Ascending aorta (tissue), 2 donors: ENCODE results near the gene VEGFB. TPM values are rescaled to one million over a fixed set of nuclear protein-coding genes. Genes with fewer than 3 reads are reported as not detected.
A peak's percentile ranks its signal among the peaks of the same experiment; 100 is the strongest.

Source experiments
- DNase-seq, 2 donors: peaks; one replicate each; pipeline ENCODE4 v3.0.0-alpha.2; 2019; ENCODE audit warnings: low spot score in 2 of 2
- H3K27ac ChIP-seq, 2 donors: fragments of 200-600 bp; sonication (generic); one replicate each; pipeline ENCODE4 v1.5.1; 2016 to 2017; ENCODE audit warnings: mild to moderate bottlenecking in 1 of 2
- H3K27me3 ChIP-seq: fragments of 200-600 bp; sonication (generic); one replicate; pipeline ENCODE4 v1.5.1; 2017
- H3K36me3 ChIP-seq, 2 donors: fragments of 200-600 bp; sonication (generic); one replicate each; pipeline ENCODE4 v1.5.1; 2016
- H3K4me1 ChIP-seq, 2 donors: fragments of 200-600 bp; sonication (generic); one replicate each; pipeline ENCODE4 v1.5.1; 2016 to 2017; ENCODE audit warnings: mild to moderate bottlenecking in 1 of 2
- H3K4me3 ChIP-seq, 2 donors: fragments of 200-600 bp; sonication (generic); one replicate each; pipeline ENCODE4 v1.5.1; 2016 to 2017; ENCODE audit warnings: mild to moderate bottlenecking in 1 of 2
- H3K9me3 ChIP-seq, 2 donors: fragments of 200-600 bp; sonication (generic); one replicate each; pipeline ENCODE4 v1.5.1; 2016
- intact Hi-C: fragments of 100-400 bp; cut with DNase I; formaldehyde crosslinking; loops from one replicate; pipeline ENCODE4 v1.15.1; 2023
- total RNA-seq: library from RNA; depleted of rRNA; stranded (reverse); fragments of >200 nt; gene quantifications from one replicate; pipeline ENCODE4 v1.1.0, GENCODE V29; 2016
- TF ChIP-seq, protein P1 (sequence below), 3 experiments: fragments of 200-600 bp in 2 of 3; fragments of 450-650 bp in 1 of 3; sonication (generic) in 2 of 3; IDR thresholded peaks; one replicate each; pipeline ENCODE4 v1.5.1; 2016 to 2019; ENCODE audit warnings: antibody characterized with exemption in 3 of 3, mild to moderate bottlenecking in 1 of 3, moderate library complexity in 1 of 3

VEGFB gene
- total RNA-seq, 1 donor from 2014 or later = 188 TPM

DNA sequence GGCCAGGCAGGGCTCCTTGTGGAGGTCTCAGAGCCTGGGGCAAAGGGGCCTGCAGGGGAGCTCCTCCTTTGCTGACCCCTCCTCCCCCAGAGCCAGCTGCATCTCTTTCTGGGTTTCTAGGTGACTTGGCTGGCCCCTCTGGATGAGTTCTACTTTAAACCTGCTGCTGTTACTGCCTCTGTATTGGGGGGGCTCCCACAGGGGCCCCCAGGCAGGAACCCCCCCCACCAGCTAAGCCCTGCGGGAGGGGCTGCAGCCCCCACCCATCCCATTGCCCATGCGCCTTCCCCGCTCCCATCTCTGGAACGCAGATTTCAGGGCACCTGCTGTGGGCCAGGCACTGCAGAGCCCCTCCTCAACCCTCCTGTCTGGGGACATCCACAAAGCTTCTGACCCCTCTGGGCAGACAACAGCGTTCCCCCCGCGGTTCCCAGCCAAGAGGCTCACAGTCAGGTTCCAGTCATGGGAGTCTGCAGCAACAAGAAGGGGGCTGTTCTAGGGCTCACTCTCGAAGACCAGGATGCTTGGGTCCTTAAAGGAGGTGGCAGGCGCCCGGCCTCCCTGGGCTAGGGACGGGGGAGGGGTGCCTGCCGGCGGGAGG, 16.1 kb downstream of the VEGFB start:
- H3K9me3 ChIP-seq = no peaks in the 10 kb centered on the region
- intact Hi-C loops = loop anchor here (1.0 kb wide), 2 partner anchors 19 to 54 kb away; no protein-coding TSS in a partner anchor
- DNase-seq = no peak
- H3K4me1 ChIP-seq = peaks cover 19 to 29% of the 10 kb centered on the region in 2 donors
- TF ChIP-seq, protein P1, sequence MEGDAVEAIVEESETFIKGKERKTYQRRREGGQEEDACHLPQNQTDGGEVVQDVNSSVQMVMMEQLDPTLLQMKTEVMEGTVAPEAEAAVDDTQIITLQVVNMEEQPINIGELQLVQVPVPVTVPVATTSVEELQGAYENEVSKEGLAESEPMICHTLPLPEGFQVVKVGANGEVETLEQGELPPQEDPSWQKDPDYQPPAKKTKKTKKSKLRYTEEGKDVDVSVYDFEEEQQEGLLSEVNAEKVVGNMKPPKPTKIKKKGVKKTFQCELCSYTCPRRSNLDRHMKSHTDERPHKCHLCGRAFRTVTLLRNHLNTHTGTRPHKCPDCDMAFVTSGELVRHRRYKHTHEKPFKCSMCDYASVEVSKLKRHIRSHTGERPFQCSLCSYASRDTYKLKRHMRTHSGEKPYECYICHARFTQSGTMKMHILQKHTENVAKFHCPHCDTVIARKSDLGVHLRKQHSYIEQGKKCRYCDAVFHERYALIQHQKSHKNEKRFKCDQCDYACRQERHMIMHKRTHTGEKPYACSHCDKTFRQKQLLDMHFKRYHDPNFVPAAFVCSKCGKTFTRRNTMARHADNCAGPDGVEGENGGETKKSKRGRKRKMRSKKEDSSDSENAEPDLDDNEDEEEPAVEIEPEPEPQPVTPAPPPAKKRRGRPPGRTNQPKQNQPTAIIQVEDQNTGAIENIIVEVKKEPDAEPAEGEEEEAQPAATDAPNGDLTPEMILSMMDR (IDR thresholded peaks at IDR 0.05) = no peak
- no peaks in the 10 kb centered on the region for H3K27me3 ChIP-seq
- H3K27ac ChIP-seq = peak overlapping the region in 1 of 2 donors; percentile 20
- H3K36me3 ChIP-seq = peaks cover 12 to 13% of the 10 kb centered on the region in 2 donors
- peak overlapping the region; percentile 74 to 86 for H3K4me3 ChIP-seq

DNA sequence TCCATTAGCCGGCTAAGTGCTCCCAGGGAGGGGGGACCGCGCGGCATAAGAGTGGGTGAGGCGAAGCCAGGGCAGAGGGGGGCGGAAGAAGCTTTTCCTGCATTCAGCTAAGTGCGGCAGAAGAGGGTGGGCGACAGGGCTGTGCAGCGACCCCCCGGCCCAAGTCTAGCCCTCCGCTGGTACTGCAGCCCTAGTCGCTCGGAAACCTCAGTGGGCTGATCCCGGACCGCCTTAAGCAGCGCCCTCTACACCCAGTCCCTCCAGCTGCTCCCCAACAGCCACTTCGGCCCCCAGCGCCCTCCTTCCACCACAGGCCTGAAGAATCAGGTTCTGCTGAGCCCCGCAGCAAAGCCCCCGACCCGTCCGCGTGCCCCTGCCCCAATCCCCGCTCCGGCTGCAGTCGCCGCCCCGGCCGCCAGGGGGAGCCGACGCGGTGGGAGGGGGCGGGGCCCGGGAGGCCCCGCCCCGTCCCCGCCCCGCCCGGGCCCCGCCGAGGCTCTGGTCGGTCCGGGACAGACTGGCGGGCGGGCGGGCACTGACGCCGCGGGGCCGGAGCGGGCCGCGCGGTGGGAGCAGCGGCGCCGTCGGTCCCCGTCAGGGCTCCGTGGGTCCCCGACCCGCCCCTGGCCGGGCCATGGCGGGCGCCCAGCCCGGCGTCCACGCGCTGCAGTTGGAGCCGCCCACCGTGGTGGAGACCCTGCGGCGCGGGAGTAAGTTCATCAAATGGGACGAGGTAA, 16.8 kb downstream of the VEGFB start, which contains the start of gene PLCB3:
Gene PLCB3 (plus strand): TSS at position 515 of the 737 bp plus-strand sequence. CDS start 120 bp downstream, at position 635.
- peak within 1 kb of the TSS; percentile 74 to 86 for H3K4me3 ChIP-seq
- H3K4me1 ChIP-seq = peaks cover 15 to 29% of the 10 kb centered on the region in 2 donors
- peaks cover 17 to 19% of the 10 kb centered on the region in 2 donors for H3K36me3 ChIP-seq
- TF ChIP-seq, protein P1 (IDR thresholded peaks at IDR 0.05) = peak; percentile 67 to 82 (median 73)
- no peak for DNase-seq
- intact Hi-C loops = loop anchor here (1.0 kb wide), 2 partner anchors 18 to 53 kb away; no protein-coding TSS in a partner anchor
- no peaks in the 10 kb centered on the region for H3K9me3 ChIP-seq
- no peaks in the 10 kb centered on the region for H3K27me3 ChIP-seq
- peak within 1 kb of the TSS; percentile 53 to 68 for H3K27ac ChIP-seq

DNA sequence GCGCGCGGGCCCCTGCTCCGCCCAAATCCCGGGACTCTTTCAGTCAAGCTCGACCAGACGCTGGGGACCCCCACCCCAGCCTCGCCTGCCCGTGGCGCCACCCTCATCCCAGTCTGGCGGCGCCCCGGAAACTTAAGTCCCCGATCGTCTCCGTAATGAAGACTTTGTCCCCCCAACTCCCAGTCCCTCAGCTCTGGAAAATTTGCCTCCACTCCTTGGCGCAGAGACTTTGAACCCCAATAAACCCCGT, 17.3 kb downstream of the VEGFB start:
- H3K27ac ChIP-seq = peak overlapping the region; percentile 53 to 68
- intact Hi-C loops = loop anchor here (1.0 kb wide), 2 partner anchors 18 to 53 kb away; no protein-coding TSS in a partner anchor
- peaks cover 15 to 29% of the 10 kb centered on the region in 2 donors for H3K4me1 ChIP-seq

DNA sequence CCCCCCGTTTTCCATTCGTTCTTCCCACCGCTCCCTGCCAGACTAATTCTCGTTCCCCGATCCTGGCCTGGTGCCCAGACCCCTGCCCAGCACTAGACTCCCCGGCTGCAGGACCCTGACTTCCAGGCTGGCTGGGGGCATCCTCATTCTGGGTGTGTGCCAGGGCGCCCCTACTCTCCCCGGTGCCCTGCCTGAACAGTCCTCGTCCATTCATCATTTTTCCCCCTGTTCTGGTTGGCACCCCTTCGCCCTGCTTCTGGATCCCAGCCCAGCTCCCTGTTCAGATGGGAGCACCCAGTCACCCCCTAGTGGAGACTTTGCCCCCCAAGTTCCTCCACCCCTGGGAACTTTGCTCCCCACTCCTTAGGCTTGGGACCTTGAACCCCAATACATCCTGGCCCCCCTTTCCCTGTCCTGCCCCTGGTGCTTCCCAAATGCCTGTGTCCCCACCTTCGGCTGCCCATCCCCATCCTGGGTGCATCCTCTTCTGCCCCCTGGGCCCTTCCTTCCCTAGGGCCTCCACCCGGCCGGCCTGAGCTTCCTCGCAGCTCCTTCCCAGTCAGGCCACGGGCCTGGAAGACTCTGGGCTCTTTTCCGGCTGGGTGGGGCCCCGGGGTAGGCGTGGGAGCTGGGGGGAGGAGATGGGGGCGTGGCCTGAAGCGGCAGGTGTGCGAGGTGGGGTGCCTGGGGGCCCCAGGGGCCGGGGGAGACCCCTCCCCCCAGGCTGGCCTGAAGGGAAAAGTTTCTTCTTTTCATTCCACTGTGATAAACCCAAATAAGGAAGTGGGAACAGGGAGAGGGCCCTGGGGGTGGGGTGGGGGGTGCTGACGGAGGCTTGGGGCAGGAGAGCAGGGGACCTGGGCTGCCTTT, 17.9 kb downstream of the VEGFB start:
- H3K27ac ChIP-seq = peak overlapping the region; percentile 53 to 68
- H3K4me1 ChIP-seq = peaks cover 12 to 29% of the 10 kb centered on the region in 2 donors
- H3K27me3 ChIP-seq = no peaks in the 10 kb centered on the region
- TF ChIP-seq, protein P1 (IDR thresholded peaks at IDR 0.05) = peak in 2 of 3 experiments; percentile 26 to 40
- peaks cover 26 to 30% of the 10 kb centered on the region in 2 donors for H3K36me3 ChIP-seq
- intact Hi-C loops = no loop called here
- no peaks in the 10 kb centered on the region for H3K9me3 ChIP-seq
- H3K4me3 ChIP-seq = peak overlapping the region; percentile 74 to 86
- DNase-seq = no peak

More for the DNA sequence above, 17.3 kb downstream of the VEGFB start:
- peaks cover 22 to 24% of the 10 kb centered on the region in 2 donors for H3K36me3 ChIP-seq
- no peaks in the 10 kb centered on the region for H3K9me3 ChIP-seq
- no peaks in the 10 kb centered on the region for H3K27me3 ChIP-seq
- TF ChIP-seq, protein P1 (IDR thresholded peaks at IDR 0.05) = no peak
- DNase-seq = no peak
- peak overlapping the region; percentile 74 to 86 for H3K4me3 ChIP-seq

DNA sequence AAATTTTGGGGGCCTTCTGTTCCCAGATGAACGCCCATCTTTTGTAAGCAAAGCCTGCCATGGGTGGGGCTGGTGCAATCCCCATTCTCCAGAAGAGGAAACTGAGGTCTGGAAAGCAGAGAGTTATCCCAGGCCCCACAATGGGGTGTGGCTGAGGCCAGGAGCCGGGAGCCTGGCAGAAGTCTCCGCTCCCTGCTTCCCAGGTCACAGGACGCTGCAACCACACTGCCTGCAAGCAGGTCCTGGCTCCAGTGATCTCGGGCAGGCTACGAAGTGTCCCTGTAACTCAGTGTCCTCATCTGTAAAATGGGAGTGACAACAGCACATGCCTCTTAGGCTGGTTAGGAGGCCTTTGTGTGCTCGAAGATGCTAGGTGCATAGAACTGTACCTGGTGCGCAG, 18.7 kb downstream of the VEGFB start:
- peak overlapping the region; percentile 74 to 86 for H3K4me3 ChIP-seq
- H3K27me3 ChIP-seq = no peaks in the 10 kb centered on the region
- TF ChIP-seq, protein P1 (IDR thresholded peaks at IDR 0.05) = no peak
- peaks cover 29 to 35% of the 10 kb centered on the region in 2 donors for H3K36me3 ChIP-seq
- peaks cover 7 to 25% of the 10 kb centered on the region in 2 donors for H3K4me1 ChIP-seq
- H3K27ac ChIP-seq = peak overlapping the region; percentile 53 to 68
- no peak for DNase-seq
- H3K9me3 ChIP-seq = no peaks in the 10 kb centered on the region
- intact Hi-C loops = no loop called here
